Astrocyte (in vitro differentiated cells and primary cell): ENCODE measurements around the gene DENND5B.

Source experiments
- CTCF ChIP-seq: IDR thresholded peaks from 2 replicates; pipeline ENCODE4 v1.5.1; 2011; ENCODE audit warnings: low read depth, mild to moderate bottlenecking, inconsistent platforms, low read length, moderate library complexity; ENCODE audit not compliant: insufficient read depth
- EZH2 ChIP-seq: IDR thresholded peaks from 2 replicates; pipeline ENCODE4 v1.6.1; 2012; ENCODE audit warnings: mild to moderate bottlenecking, low read length, inconsistent platforms; ENCODE audit not compliant: insufficient read depth

- TF ChIP-seq CTCF (no peak), EZH2 (no peak)
Observed at GRCh38 chr12:31408763-31409162, 182.2 kb downstream of the DENND5B start.
